ENCODE results near the gene MS4A14. TPM values are rescaled to one million over a fixed set of nuclear protein-coding genes. Genes with fewer than 3 reads are reported as not detected.
"Not testable (repeated sequence)": the region's sequence is repeated elsewhere in the genome, so short reads cannot be mapped to it uniquely, and the experiment has no call there.

The MS4A14 gene
- total RNA-seq, 4 donors from 2014 or later, result 1.3 to 2.4 (median 1.6) TPM

- Histone ChIP-seq H3K4me1 (no peaks in the 10 kb centered on the region), H3K4me3 (no peak overlapping the region), H3K27ac (no peak overlapping the region), H3K9me3 (peaks cover 0 to 10% (median 0%) of the 10 kb centered on the region in 3 donors), H3K36me3 (no peaks in the 10 kb centered on the region), H3K27me3 (peaks cover 20% of the 10 kb centered on the region)
- 66 to 71% methylated on average over 1 to 2 of the region's 4 CpGs for WGBS, 2 donors (ENCODE audit: low coverage in 1 of 2)
- ATAC-seq, result no peak
- TF ChIP-seq EP300 (IDR thresholded peaks at IDR 0.05) (no peak), POLR2AphosphoS5 (IDR thresholded peaks at IDR 0.05) (no peak), POLR2A (IDR thresholded peaks at IDR 0.05) (no peak), CTCF (IDR thresholded peaks at IDR 0.05) (no peak)
Observed at GRCh38 chr11:60360621-60361020, 35.6 kb upstream of the MS4A14 start.

DNA sequence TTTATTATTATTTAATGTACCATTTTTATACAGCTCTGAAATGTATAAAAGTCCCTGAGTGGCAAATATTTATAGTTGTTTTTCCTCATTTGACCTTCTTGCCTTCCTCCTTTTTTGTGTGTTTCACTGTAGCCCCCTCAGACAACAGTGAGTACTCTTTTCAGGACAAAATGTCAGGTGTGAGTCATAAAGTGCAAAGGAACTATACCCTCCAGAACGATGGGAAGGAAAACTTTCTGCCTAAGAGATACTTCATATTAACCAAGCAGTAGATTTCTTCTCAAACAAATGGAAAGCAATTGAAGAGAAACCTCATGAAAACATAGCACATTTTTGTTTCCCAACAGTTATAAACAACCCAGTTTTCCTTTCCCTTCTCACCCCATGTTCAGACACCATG lies 34.0 kb upstream of the MS4A14 start:
- no peak for TF ChIP-seq POLR2A (IDR thresholded peaks at IDR 0.05)
- TF ChIP-seq EP300 (IDR thresholded peaks at IDR 0.05), result no peak
- TF ChIP-seq CTCF (IDR thresholded peaks at IDR 0.05), result no peak
- TF ChIP-seq POLR2AphosphoS5 (IDR thresholded peaks at IDR 0.05), result no peak
- no peak for ATAC-seq
- Histone ChIP-seq H3K9me3 (peaks cover 0 to 10% (median 0%) of the 10 kb centered on the region in 3 donors), H3K36me3 (no peaks in the 10 kb centered on the region), H3K27me3 (peaks cover 20% of the 10 kb centered on the region), H3K4me1 (no peaks in the 10 kb centered on the region), H3K4me3 (no peak overlapping the region), H3K27ac (no peak overlapping the region)
- WGBS, 2 donors (ENCODE audit: low coverage in 1 of 2), result 25 to 42% methylated on average over 1 of the region's 1 CpG

DNA sequence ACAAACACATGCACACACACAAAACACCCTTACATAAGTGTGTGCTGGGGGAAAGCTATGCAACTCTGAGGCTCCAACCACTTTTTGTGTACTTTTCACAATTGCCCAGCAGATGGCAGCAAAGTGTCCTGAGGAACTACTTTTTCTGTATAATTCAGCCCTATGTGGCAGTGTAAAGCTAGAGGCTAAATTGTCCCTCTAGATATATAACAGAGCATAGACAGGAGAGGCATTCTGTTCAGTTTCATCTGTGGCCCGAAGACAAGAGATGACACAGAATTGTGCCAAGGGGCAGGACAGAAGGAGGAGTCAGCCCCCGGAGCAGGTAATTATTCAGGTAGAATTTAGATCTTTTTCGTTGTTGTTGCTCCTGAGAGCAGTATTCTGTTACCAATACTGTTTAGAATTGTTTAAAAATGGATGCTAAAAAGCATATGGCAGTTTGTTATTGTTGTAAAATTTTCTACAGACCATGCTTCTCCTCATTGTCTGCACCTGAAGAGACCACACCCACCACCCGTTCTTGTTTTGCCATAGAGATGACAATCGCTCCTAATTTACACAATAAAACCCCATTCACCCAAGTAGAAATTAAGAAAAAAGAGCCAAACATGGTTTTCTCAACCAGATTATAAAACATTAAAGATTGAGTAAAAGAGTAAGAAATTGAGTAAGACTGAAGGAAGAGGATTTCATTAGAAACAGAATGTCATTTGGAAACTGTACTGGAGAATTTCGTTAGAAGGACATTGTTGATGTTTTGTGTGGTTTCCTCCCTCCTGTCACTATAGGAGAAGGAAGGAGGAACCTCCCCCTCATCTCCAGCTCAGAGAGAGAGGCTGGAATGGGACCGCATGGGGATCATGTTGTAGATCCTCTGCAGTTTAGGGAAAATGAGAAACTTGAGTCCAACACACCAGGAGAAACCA lies 32.5 kb upstream of the MS4A14 start:
- H3K27ac ChIP-seq, result peak overlapping the region in 1 of 4 donors; percentile 44
- peak; percentile 50 for ATAC-seq

GRCh38 chr11:60366262-60366904 lies 29.9 kb upstream of the MS4A14 start:
- ATAC-seq, H3K4me1 ChIP-seq, H3K27ac ChIP-seq, H3K4me3 ChIP-seq, H3K9me3 ChIP-seq, H3K36me3 ChIP-seq: not testable (repeated sequence)
- WGBS, 2 donors (ENCODE audit: low coverage in 1 of 2), result 50 to 82% methylated on average over 2 to 15 of the region's 15 CpGs
- peaks cover 28% of the 10 kb centered on the region for H3K27me3 ChIP-seq

More for the DNA sequence above, 32.5 kb upstream of the MS4A14 start:
- H3K27me3 ChIP-seq, result peaks cover 25% of the 10 kb centered on the region
- H3K36me3 ChIP-seq, result no peaks in the 10 kb centered on the region
- WGBS, 2 donors (ENCODE audit: low coverage in 1 of 2), result 51 to 53% methylated on average over 6 to 7 of the region's 7 CpGs
- peaks cover 0 to 10% (median 0%) of the 10 kb centered on the region in 3 donors for H3K9me3 ChIP-seq
- TF ChIP-seq CTCF (IDR thresholded peaks at IDR 0.05) (peak in 3 of 4 experiments; percentile 19 to 70 (median 35)), POLR2A (IDR thresholded peaks at IDR 0.05) (no peak)
- no peak overlapping the region for H3K4me3 ChIP-seq
- no peaks in the 10 kb centered on the region for H3K4me1 ChIP-seq

DNA sequence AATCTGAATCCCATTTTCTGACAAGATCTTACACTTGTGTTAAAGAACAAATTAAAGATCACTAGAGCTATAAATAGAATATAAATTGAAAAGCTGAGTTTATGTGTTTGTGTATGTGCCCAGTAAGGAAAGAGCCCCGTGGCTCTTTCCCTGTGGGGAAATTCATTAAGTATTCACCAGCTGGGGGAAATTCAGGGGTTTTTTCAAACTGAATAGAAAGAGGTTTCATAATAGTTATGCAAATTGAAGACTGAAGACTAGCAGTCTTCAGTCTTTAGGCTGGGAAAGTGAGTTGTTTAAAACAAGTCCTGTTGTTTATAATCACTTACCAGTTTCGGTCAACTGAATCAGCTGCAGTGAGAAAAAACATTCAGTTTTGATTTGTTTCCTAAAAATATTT lies 29.2 kb upstream of the MS4A14 start:
- WGBS, 2 donors (ENCODE audit: low coverage in 1 of 2), result 34 to 49% methylated on average over 2 of the region's 2 CpGs
- no peak for ATAC-seq
- Histone ChIP-seq H3K4me3 (no peak overlapping the region), H3K36me3 (no peaks in the 10 kb centered on the region), H3K27ac (no peak overlapping the region), H3K27me3 (peaks cover 28% of the 10 kb centered on the region), H3K9me3 (no peaks in the 10 kb centered on the region), H3K4me1 (no peaks in the 10 kb centered on the region)
- TF ChIP-seq EP300 (IDR thresholded peaks at IDR 0.05), result no peak
- TF ChIP-seq POLR2A (IDR thresholded peaks at IDR 0.05), result no peak
- no peak for TF ChIP-seq POLR2AphosphoS5 (IDR thresholded peaks at IDR 0.05)
- TF ChIP-seq CTCF (IDR thresholded peaks at IDR 0.05), result no peak

Measured in gastroesophageal sphincter (tissue), 4 donors.